Caco-2 (cell line): Measurements from ENCODE around the gene CPHXL2. TPM values are rescaled to one million over a fixed set of nuclear protein-coding genes. Genes with fewer than 3 reads are reported as not detected.

Experiments used
- BruUV-seq: library from RNA; stranded (reverse); fragments of 400-500 nt; replicated peaks from 2 replicates; lab custom pipeline; 2021; lab: Mats Ljungman, UMichigan
- CTCF ChIA-PET: fragments of 300-600 bp; sonication (Branson Sonifier 250); formaldehyde crosslinking; loops from one replicate; lab custom pipeline; 2022; ENCODE audit warnings: antibody characterized with exemption; lab: Charles Lee
- POLR2A ChIA-PET: fragments of 300-600 bp; sonication (Branson Sonifier 250); formaldehyde crosslinking; loops from one replicate; lab custom pipeline; 2022; ENCODE audit warnings: antibody characterized with exemption; lab: Charles Lee
- DNase-seq, 2 experiments: peaks; one replicate each; pipeline versions ENCODE4 v3.0.0 to v3.0.0-alpha.2; 2020 to 2022
- H3K27me3 ChIP-seq: replicated peaks from 2 replicates; pipeline ENCODE4 v1.6.0; 2011; ENCODE audit warnings: low read length; ENCODE audit not compliant: control insufficient read depth, insufficient read depth
- H3K36me3 ChIP-seq: 2 replicates; pipeline ENCODE4 v1.5.1; 2011; ENCODE audit warnings: low read length; ENCODE audit not compliant: control insufficient read depth, insufficient read depth
- H3K4me1 ChIP-seq: fragments of 250-450 bp; sonication (Bioruptor Pico); 2 replicates; pipeline ENCODE4 v1.5.1; 2020; ENCODE audit warnings: mild to moderate bottlenecking
- H3K4me3 ChIP-seq: 2 replicates; pipeline ENCODE4 v1.5.1; 2011; ENCODE audit warnings: low read depth, mild to moderate bottlenecking, control low read depth, low read length
- H3K9me3 ChIP-seq: fragments of 250-450 bp; sonication (Bioruptor Pico); 2 replicates; pipeline ENCODE4 v1.5.1; 2020; ENCODE audit warnings: mild to moderate bottlenecking, moderate library complexity
- H3K27ac Mint-ChIP-seq: one replicate; pipeline ENCODE4 v1.8.0; 2022; ENCODE audit warnings: mixed read lengths; ENCODE audit not compliant: unreplicated experiment
- H3K27me3 Mint-ChIP-seq: one replicate; pipeline ENCODE4 v1.8.0; 2022; ENCODE audit warnings: mixed read lengths; ENCODE audit not compliant: insufficient read depth, unreplicated experiment
- H3K36me3 Mint-ChIP-seq: one replicate; pipeline ENCODE4 v1.8.0; 2022; ENCODE audit warnings: mild to moderate bottlenecking, mixed read lengths; ENCODE audit not compliant: insufficient read depth, unreplicated experiment
- H3K4me1 Mint-ChIP-seq: one replicate; pipeline ENCODE4 v1.8.0; 2022; ENCODE audit warnings: low read depth, mixed read lengths; ENCODE audit not compliant: unreplicated experiment
- H3K4me3 Mint-ChIP-seq: one replicate; pipeline ENCODE4 v1.8.0; 2022; ENCODE audit warnings: mild to moderate bottlenecking, moderate library complexity, mixed read lengths; ENCODE audit not compliant: unreplicated experiment
- H3K9me3 Mint-ChIP-seq: one replicate; pipeline ENCODE4 v1.8.0; 2022; ENCODE audit warnings: mixed read lengths; ENCODE audit not compliant: unreplicated experiment
- CTCF ChIP-seq, 2 experiments: fragments of 200-600 bp in 1 of 2; IDR thresholded peaks; 1 replicate in 1 of 2; 2 replicates in 1 of 2; pipeline versions ENCODE4 v1.5.1 to v1.8.0; 2011 to 2022; ENCODE audit warnings: antibody characterized with exemption in 1 of 2, control low read depth in 1 of 2, inconsistent platforms in 1 of 2, low read depth in 1 of 2, low read length in 1 of 2, mild to moderate bottlenecking in 1 of 2, moderate library complexity in 1 of 2; ENCODE audit not compliant: insufficient read depth in 1 of 2, severe bottlenecking in 1 of 2, unreplicated experiment in 1 of 2
- intact Hi-C: fragments of 100-400 bp; cut with micrococcal nuclease; formaldehyde crosslinking; loops from one replicate; pipeline ENCODE4 v1.10.0; 2022; ENCODE audit not compliant: unreplicated experiment
- total RNA-seq: library from RNA; stranded (reverse); gene quantifications from 2 replicates; pipeline ENCODE4 v1.2.3, GENCODE V29; 2022

The CPHXL2 gene
- total RNA-seq, 1 experiment from 2014 or later, result not detected

GRCh38 chr16:75660321-75660720, 16.5 kb downstream of the CPHXL2 start:
- no peak overlapping the region for H3K4me3 Mint-ChIP-seq
- Histone ChIP-seq H3K27me3 (no peaks in the 10 kb centered on the region), H3K9me3 (peaks cover 4% of the 10 kb centered on the region; the same call in 1 of the 2 replicates), H3K4me3 (no peak overlapping the region), H3K36me3 (peaks cover 3% of the 10 kb centered on the region), H3K4me1 (no peaks in the 10 kb centered on the region)
- no peak for DNase-seq
- no peaks in the 10 kb centered on the region for H3K9me3 Mint-ChIP-seq
- CTCF ChIA-PET, result interaction anchor here (0.6 to 1.3 kb wide), 2 partner anchors 48 to 104 kb away, joined by 3 read pairs; no protein-coding TSS in a partner anchor
- intact Hi-C loops, result no loop called here
- no peaks in the 10 kb centered on the region for H3K27me3 Mint-ChIP-seq
- H3K27ac Mint-ChIP-seq, result no peak overlapping the region
- no TSS peak for BruUV-seq
- peaks cover 24% of the 10 kb centered on the region for H3K36me3 Mint-ChIP-seq
- no peaks in the 10 kb centered on the region for H3K4me1 Mint-ChIP-seq
- POLR2A ChIA-PET, result no interaction called here
- no peak for TF ChIP-seq CTCF (IDR thresholded peaks at IDR 0.05; ENCODE audit: insufficient read depth in 1 of 2, low read depth in 1 of 2, low read length in 1 of 2, severe bottlenecking in 1 of 2, unreplicated experiment in 1 of 2)

GRCh38 chr16:75658175-75658574, 18.6 kb downstream of the CPHXL2 start:
- Mint-ChIP-seq H3K4me3 (no peak overlapping the region), H3K9me3 (no peaks in the 10 kb centered on the region), H3K27me3 (no peaks in the 10 kb centered on the region), H3K27ac (no peak overlapping the region), H3K36me3 (peaks cover 31% of the 10 kb centered on the region), H3K4me1 (no peaks in the 10 kb centered on the region)
- DNase-seq, result no peak
- TF ChIP-seq CTCF (IDR thresholded peaks at IDR 0.05; ENCODE audit: insufficient read depth in 1 of 2, low read depth in 1 of 2, low read length in 1 of 2, severe bottlenecking in 1 of 2, unreplicated experiment in 1 of 2), result no peak
- H3K9me3 ChIP-seq, result peaks cover 4% of the 10 kb centered on the region; the same call in 1 of the 2 replicates
- peaks cover 3% of the 10 kb centered on the region for H3K36me3 ChIP-seq
- POLR2A ChIA-PET, result no interaction called here
- H3K4me1 ChIP-seq, result no peaks in the 10 kb centered on the region
- H3K27me3 ChIP-seq, result no peaks in the 10 kb centered on the region
- CTCF ChIA-PET, result no interaction called here
- no peak overlapping the region for H3K4me3 ChIP-seq
- BruUV-seq, result no TSS peak
- intact Hi-C loops, result no loop called here

DNA sequence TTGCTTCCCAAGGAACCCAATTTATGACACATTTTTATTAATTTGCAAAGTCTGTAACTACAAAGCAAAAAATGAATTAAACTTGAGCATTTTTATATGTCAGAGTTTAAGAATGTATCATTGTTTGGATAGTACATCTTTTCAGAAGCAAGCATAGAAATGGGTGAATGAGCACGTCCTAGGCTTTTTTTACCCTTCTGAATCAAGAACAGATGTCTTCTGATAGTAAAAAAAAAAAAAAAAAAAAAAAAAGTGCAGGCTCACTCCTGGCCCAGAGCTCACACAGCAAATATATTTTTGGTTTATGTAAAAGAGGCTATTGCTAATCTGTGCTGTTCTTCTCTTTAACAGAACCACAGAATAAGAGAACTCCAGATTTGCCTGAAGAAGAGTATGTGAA, 22.9 kb downstream of the CPHXL2 start:
- peaks cover 1% of the 10 kb centered on the region; the same call in 1 of the 2 replicates for H3K9me3 ChIP-seq
- no peak for TF ChIP-seq CTCF (IDR thresholded peaks at IDR 0.05; ENCODE audit: insufficient read depth in 1 of 2, low read depth in 1 of 2, low read length in 1 of 2, severe bottlenecking in 1 of 2, unreplicated experiment in 1 of 2)
- ChIA-PET CTCF (no interaction called here), POLR2A (no interaction called here)
- BruUV-seq, result no TSS peak
- H3K36me3 ChIP-seq, result peaks cover 3% of the 10 kb centered on the region; the same call in 1 of the 2 replicates
- DNase-seq, result no peak
- H3K27ac Mint-ChIP-seq, result no peak overlapping the region
- H3K4me1 Mint-ChIP-seq, result peaks cover 11% of the 10 kb centered on the region
- H3K4me1 ChIP-seq, result 0 out of 2 replicates have a peak, but pooled peaks cover 6% of the 10 kb centered on the region
- no peak overlapping the region for H3K4me3 Mint-ChIP-seq
- intact Hi-C loops, result no loop called here
- H3K27me3 Mint-ChIP-seq, result no peaks in the 10 kb centered on the region
- peaks cover 28% of the 10 kb centered on the region for H3K36me3 Mint-ChIP-seq
- no peaks in the 10 kb centered on the region for H3K27me3 ChIP-seq
- H3K4me3 ChIP-seq, result no peak overlapping the region
- H3K9me3 Mint-ChIP-seq, result no peaks in the 10 kb centered on the region
